Loucy (cell line): ENCODE measurements around the gene ANP32B.

Experiments used
- EZH2phosphoT487 ChIP-seq: fragments of 200-600 bp; IDR thresholded peaks from 2 replicates; pipeline ENCODE4 v1.6.1; 2018; ENCODE audit warnings: antibody characterized with exemption, mild to moderate bottlenecking, moderate library complexity, borderline replicate concordance
- TF ChIP-seq, protein P1 (sequence below): fragments of 200-600 bp; sonication (generic); conservative IDR thresholded peaks from 2 replicates; pipeline ENCODE4 v1.5.1; 2014; ENCODE audit warnings: mild to moderate bottlenecking, antibody characterized with exemption, low read length

DNA sequence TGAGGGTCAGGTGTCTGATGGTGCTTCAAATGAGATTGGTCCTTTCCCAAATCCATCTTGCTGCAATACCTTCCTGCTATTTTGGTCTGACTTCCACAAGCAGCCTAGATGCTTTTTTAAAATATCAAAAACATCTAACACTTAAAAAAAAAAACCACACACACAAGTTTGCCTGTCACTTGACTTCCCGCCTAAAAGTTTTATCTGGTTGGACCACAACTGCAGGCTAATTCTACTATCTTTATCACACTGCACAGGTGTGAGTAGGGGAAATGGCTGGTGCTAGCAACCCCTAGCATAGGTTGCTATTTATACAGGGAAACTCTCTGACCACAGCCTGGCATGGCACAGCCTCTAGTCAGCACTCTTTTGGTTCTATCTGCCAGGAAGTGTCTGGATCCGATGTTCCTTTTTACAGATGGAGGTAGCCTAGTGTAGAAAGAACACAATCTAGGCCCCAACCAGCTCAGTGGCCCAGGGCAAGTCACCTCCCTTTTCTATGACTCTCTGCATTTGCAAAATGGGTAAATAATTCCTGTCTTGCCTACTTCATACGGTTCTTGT lies 45.0 kb upstream of the ANP32B start, which contains the start of gene HEMGN:
- TF ChIP-seq, protein P1, sequence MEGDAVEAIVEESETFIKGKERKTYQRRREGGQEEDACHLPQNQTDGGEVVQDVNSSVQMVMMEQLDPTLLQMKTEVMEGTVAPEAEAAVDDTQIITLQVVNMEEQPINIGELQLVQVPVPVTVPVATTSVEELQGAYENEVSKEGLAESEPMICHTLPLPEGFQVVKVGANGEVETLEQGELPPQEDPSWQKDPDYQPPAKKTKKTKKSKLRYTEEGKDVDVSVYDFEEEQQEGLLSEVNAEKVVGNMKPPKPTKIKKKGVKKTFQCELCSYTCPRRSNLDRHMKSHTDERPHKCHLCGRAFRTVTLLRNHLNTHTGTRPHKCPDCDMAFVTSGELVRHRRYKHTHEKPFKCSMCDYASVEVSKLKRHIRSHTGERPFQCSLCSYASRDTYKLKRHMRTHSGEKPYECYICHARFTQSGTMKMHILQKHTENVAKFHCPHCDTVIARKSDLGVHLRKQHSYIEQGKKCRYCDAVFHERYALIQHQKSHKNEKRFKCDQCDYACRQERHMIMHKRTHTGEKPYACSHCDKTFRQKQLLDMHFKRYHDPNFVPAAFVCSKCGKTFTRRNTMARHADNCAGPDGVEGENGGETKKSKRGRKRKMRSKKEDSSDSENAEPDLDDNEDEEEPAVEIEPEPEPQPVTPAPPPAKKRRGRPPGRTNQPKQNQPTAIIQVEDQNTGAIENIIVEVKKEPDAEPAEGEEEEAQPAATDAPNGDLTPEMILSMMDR, result no peak
- no peak for TF ChIP-seq EZH2phosphoT487
